ENCODE measurements around the gene ROR2.

DNA sequence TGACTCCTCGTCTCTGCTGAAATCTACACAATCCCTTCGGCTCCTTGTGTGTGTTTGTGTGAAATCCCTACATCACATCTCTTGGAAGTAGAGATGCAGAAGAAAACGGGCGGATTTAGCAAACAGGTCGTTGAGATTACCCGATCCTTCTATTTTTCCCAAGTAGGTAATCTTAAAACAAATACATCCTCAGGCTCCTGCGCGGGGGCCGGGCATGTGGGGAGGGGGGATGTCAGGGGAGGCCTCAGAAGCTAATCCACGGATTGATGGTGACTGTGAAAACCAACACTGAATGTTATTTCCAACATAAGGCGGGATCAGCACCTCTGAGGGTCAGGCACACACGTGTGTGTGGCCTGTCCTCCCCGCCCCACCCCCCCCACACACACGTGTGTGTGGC lies 137.8 kb downstream of the ROR2 start:
- TF ChIP-seq GABPA (IDR thresholded peaks at IDR 0.05; ENCODE audit: borderline replicate concordance, insufficient read depth, low read length) (no peak), RFX5 (IDR thresholded peaks at IDR 0.05; ENCODE audit: borderline replicate concordance, low read depth, low read length) (no peak), ZNF274 (IDR thresholded peaks at IDR 0.05; ENCODE audit: borderline replicate concordance, extremely low read depth, low read length) (no peak), CTCF (IDR thresholded peaks at IDR 0.05; ENCODE audit: control extremely low read depth in 1 of 3, insufficient read depth in 1 of 3, low read depth in 1 of 3, low read length in 3 of 3) (no peak), YY1 (IDR thresholded peaks at IDR 0.05; ENCODE audit: low read depth, low read length) (no peak), GTF2F1 (IDR thresholded peaks at IDR 0.05; ENCODE audit: borderline replicate concordance, low read depth, low read length) (no peak), SP4 (IDR thresholded peaks at IDR 0.05; ENCODE audit: low read length) (no peak), CREB1 (IDR thresholded peaks at IDR 0.05) (no peak)

Measured in H1 (cell line).